ENCODE data around the gene PHLDB2.

DNA sequence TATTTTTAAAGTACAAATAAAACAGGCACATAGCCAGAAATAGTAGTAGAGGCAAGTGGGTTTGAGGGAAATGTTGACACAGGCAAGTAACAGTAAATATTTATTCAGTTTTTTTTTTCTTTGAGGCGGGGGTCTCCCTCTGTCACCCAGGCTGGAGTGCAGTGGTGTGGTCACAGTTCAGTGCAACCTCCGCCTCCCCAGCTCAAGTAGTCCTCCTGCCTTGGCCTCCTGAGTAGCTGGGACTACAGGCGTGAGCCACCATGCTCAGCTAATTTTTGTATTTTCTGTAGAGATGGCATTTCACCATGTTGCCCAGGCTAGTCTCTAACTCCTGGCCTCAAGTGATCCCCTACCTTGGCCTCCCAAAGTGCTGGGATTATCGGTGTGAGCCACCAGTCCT lies 43.5 kb downstream of the PHLDB2 start:
- no peak for TF ChIP-seq EZH2phosphoT487 (IDR thresholded peaks at IDR 0.05; ENCODE audit: borderline replicate concordance)
- TF ChIP-seq, protein P1, sequence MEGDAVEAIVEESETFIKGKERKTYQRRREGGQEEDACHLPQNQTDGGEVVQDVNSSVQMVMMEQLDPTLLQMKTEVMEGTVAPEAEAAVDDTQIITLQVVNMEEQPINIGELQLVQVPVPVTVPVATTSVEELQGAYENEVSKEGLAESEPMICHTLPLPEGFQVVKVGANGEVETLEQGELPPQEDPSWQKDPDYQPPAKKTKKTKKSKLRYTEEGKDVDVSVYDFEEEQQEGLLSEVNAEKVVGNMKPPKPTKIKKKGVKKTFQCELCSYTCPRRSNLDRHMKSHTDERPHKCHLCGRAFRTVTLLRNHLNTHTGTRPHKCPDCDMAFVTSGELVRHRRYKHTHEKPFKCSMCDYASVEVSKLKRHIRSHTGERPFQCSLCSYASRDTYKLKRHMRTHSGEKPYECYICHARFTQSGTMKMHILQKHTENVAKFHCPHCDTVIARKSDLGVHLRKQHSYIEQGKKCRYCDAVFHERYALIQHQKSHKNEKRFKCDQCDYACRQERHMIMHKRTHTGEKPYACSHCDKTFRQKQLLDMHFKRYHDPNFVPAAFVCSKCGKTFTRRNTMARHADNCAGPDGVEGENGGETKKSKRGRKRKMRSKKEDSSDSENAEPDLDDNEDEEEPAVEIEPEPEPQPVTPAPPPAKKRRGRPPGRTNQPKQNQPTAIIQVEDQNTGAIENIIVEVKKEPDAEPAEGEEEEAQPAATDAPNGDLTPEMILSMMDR (IDR thresholded peaks at IDR 0.05 in 2 of 3, conservative IDR thresholded peaks at IDR 0.05 in 1 of 3; ENCODE audit: borderline replicate concordance in 1 of 3, insufficient read depth in 1 of 3, low read depth in 2 of 3, low read length in 2 of 3), result no peak
- TF ChIP-seq POLR2AphosphoS5 (IDR thresholded peaks at IDR 0.05; ENCODE audit: low read depth, low read length), result no peak
- TF ChIP-seq ZNF274 (IDR thresholded peaks at IDR 0.05; ENCODE audit: low read depth, low read length), result no peak
- no peak for TF ChIP-seq SP1 (IDR thresholded peaks at IDR 0.05; ENCODE audit: low read depth)
- TF ChIP-seq EZH2 (IDR thresholded peaks at IDR 0.05), result no peak
- TF ChIP-seq CEBPB (IDR thresholded peaks at IDR 0.05; ENCODE audit: low read depth), result no peak
- no peak for TF ChIP-seq YY1 (IDR thresholded peaks at IDR 0.05; ENCODE audit: extremely low read depth, insufficient replicate concordance, low read depth, low read length)
- TF ChIP-seq, protein P2, sequence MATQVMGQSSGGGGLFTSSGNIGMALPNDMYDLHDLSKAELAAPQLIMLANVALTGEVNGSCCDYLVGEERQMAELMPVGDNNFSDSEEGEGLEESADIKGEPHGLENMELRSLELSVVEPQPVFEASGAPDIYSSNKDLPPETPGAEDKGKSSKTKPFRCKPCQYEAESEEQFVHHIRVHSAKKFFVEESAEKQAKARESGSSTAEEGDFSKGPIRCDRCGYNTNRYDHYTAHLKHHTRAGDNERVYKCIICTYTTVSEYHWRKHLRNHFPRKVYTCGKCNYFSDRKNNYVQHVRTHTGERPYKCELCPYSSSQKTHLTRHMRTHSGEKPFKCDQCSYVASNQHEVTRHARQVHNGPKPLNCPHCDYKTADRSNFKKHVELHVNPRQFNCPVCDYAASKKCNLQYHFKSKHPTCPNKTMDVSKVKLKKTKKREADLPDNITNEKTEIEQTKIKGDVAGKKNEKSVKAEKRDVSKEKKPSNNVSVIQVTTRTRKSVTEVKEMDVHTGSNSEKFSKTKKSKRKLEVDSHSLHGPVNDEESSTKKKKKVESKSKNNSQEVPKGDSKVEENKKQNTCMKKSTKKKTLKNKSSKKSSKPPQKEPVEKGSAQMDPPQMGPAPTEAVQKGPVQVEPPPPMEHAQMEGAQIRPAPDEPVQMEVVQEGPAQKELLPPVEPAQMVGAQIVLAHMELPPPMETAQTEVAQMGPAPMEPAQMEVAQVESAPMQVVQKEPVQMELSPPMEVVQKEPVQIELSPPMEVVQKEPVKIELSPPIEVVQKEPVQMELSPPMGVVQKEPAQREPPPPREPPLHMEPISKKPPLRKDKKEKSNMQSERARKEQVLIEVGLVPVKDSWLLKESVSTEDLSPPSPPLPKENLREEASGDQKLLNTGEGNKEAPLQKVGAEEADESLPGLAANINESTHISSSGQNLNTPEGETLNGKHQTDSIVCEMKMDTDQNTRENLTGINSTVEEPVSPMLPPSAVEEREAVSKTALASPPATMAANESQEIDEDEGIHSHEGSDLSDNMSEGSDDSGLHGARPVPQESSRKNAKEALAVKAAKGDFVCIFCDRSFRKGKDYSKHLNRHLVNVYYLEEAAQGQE (IDR thresholded peaks at IDR 0.05; ENCODE audit: low read depth), result no peak
- no peak for TF ChIP-seq TCF7L2 (IDR thresholded peaks at IDR 0.05; ENCODE audit: borderline replicate concordance, extremely low read depth, insufficient read depth, insufficient read length)
- TF ChIP-seq POLR2A (IDR thresholded peaks at IDR 0.05; ENCODE audit: borderline replicate concordance, extremely low read depth, insufficient read depth, insufficient read length), result no peak
